NCI-H1417 treated with DMSO at 0.1 percent for 48 hours (cell line): Measurements from ENCODE around the gene SLC4A1AP.

ENCODE experiments used
- DNase-seq: peaks from one replicate; lab custom pipeline; 2025; lab: John Stamatoyannopoulos, UW

Gene SLC4A1AP

GRCh38 chr2:27720004-27720551 is 56.4 kb downstream of the SLC4A1AP start:
- DNase-seq = no peak

GRCh38 chr2:27721335-27721734 is 57.6 kb downstream of the SLC4A1AP start:
- no peak for DNase-seq

GRCh38 chr2:27721884-27722485 is 58.3 kb downstream of the SLC4A1AP start:
- DNase-seq = no peak

- DNase-seq = no peak
Measured at GRCh38 chr2:27723372-27724144, 59.9 kb downstream of the SLC4A1AP start.

- DNase-seq = no peak
Measured at GRCh38 chr2:27724191-27724590, 60.5 kb downstream of the SLC4A1AP start.

GRCh38 chr2:27724905-27725701 is 61.4 kb downstream of the SLC4A1AP start:
- DNase-seq = no peak

- no peak for DNase-seq
Measured at GRCh38 chr2:27727257-27727656, 63.6 kb downstream of the SLC4A1AP start.

- no peak for DNase-seq
Measured at GRCh38 chr2:27728081-27728858, 64.6 kb downstream of the SLC4A1AP start.

- DNase-seq = no peak
Measured at GRCh38 chr2:27729198-27729597, 65.5 kb downstream of the SLC4A1AP start.

GRCh38 chr2:27729614-27730013 is 65.9 kb downstream of the SLC4A1AP start:
- DNase-seq = no peak

- DNase-seq = no peak
Measured at GRCh38 chr2:27730261-27730662, 66.6 kb downstream of the SLC4A1AP start.

GRCh38 chr2:27730980-27731691 is 67.4 kb downstream of the SLC4A1AP start:
- no peak for DNase-seq

- no peak for DNase-seq
Measured at GRCh38 chr2:27734305-27734704, 70.6 kb downstream of the SLC4A1AP start.

GRCh38 chr2:27735263-27735904 is 71.7 kb downstream of the SLC4A1AP start:
- DNase-seq = no peak

- no peak for DNase-seq
Measured at GRCh38 chr2:27736031-27736889, 72.6 kb downstream of the SLC4A1AP start.

GRCh38 chr2:27736890-27737204 is 73.2 kb downstream of the SLC4A1AP start:
- no peak for DNase-seq

GRCh38 chr2:27737676-27738348 is 74.1 kb downstream of the SLC4A1AP start:
- no peak for DNase-seq

GRCh38 chr2:27738349-27739057 is 74.8 kb downstream of the SLC4A1AP start:
- DNase-seq = no peak

GRCh38 chr2:27739058-27739373 is 75.3 kb downstream of the SLC4A1AP start:
- DNase-seq = no peak
